Measurements from ENCODE around the gene ZNF526.

ZNF526 gene

GRCh38 chr19:42224940-42225717 is 5.0 kb downstream of the ZNF526 start:
- H3K79me2 ChIP-seq (ENCODE audit: insufficient read depth, low read length), result peaks cover 27% of the 10 kb centered on the region

GRCh38 chr19:42225718-42226292 is 5.7 kb downstream of the ZNF526 start:
- Histone ChIP-seq H4K20me1 (ENCODE audit: insufficient read depth, low read length, poor library complexity, severe bottlenecking) (peaks cover 19% of the 10 kb centered on the region), H3K36me3 (ENCODE audit: insufficient read depth, low read length) (peaks cover 44% of the 10 kb centered on the region; the same call in 1 of the 2 replicates), H3K4me3 (ENCODE audit: low read length, poor library complexity, severe bottlenecking) (no peak overlapping the region), H3F3A (ENCODE audit: low read depth) (no peaks in the 10 kb centered on the region), H3K9me2 (replicated peaks; ENCODE audit: low read depth, low read length) (no peaks in the 10 kb centered on the region), H2AFZ (ENCODE audit: low read length) (no peak overlapping the region), H3K9ac (ENCODE audit: low read depth, low read length, poor library complexity, severe bottlenecking) (no peak overlapping the region), H3K79me2 (ENCODE audit: insufficient read depth, low read length) (peaks cover 21% of the 10 kb centered on the region), H3K9me3 (ENCODE audit: insufficient read depth, low read depth, low read length) (no peaks in the 10 kb centered on the region), H3K4me2 (ENCODE audit: low read depth, low read length, poor library complexity, severe bottlenecking) (no peak overlapping the region), H3K4me1 (ENCODE audit: insufficient read depth, low read length, poor library complexity, severe bottlenecking) (peaks cover 5% of the 10 kb centered on the region), H3K27me3 (ENCODE audit: insufficient read depth, low read length, poor library complexity, severe bottlenecking) (no peaks in the 10 kb centered on the region)
- TF ChIP-seq EZH2phosphoT487 (IDR thresholded peaks at IDR 0.05; ENCODE audit: borderline replicate concordance) (no peak), CTCF (conservative IDR thresholded peaks at IDR 0.05; ENCODE audit: low read length) (no peak)

More at GRCh38 chr19:42224940-42225717, 5.0 kb downstream of the ZNF526 start:
- Histone ChIP-seq H3K9me3 (ENCODE audit: insufficient read depth, low read depth, low read length) (no peaks in the 10 kb centered on the region), H3K4me2 (ENCODE audit: low read depth, low read length, poor library complexity, severe bottlenecking) (no peak overlapping the region), H3K27me3 (ENCODE audit: insufficient read depth, low read length, poor library complexity, severe bottlenecking) (no peaks in the 10 kb centered on the region), H3K36me3 (ENCODE audit: insufficient read depth, low read length) (peaks cover 40% of the 10 kb centered on the region; the same call in 1 of the 2 replicates), H3K9me2 (replicated peaks; ENCODE audit: low read depth, low read length) (no peaks in the 10 kb centered on the region), H4K20me1 (ENCODE audit: insufficient read depth, low read length, poor library complexity, severe bottlenecking) (peaks cover 25% of the 10 kb centered on the region), H3K4me1 (ENCODE audit: insufficient read depth, low read length, poor library complexity, severe bottlenecking) (peaks cover 9% of the 10 kb centered on the region), H2AFZ (ENCODE audit: low read length) (no peak overlapping the region), H3F3A (ENCODE audit: low read depth) (no peaks in the 10 kb centered on the region), H3K4me3 (ENCODE audit: low read length, poor library complexity, severe bottlenecking) (no peak overlapping the region), H3K9ac (ENCODE audit: low read depth, low read length, poor library complexity, severe bottlenecking) (no peak overlapping the region)
- TF ChIP-seq EZH2phosphoT487 (IDR thresholded peaks at IDR 0.05; ENCODE audit: borderline replicate concordance) (no peak), CTCF (conservative IDR thresholded peaks at IDR 0.05; ENCODE audit: low read length) (no peak)

- no peaks in the 10 kb centered on the region for H3K27me3 ChIP-seq (ENCODE audit: insufficient read depth, low read length, poor library complexity, severe bottlenecking)
- no peaks in the 10 kb centered on the region for H3K9me2 ChIP-seq (replicated peaks; ENCODE audit: low read depth, low read length)
- H3K4me1 ChIP-seq (ENCODE audit: insufficient read depth, low read length, poor library complexity, severe bottlenecking), result no peaks in the 10 kb centered on the region
- peaks cover 12% of the 10 kb centered on the region; the same call in 1 of the 2 replicates for H3K79me2 ChIP-seq (ENCODE audit: insufficient read depth, low read length)
- no peaks in the 10 kb centered on the region for H3K9me3 ChIP-seq (ENCODE audit: insufficient read depth, low read depth, low read length)
- H2AFZ ChIP-seq (ENCODE audit: low read length), result no peak overlapping the region
- no peak for TF ChIP-seq EZH2phosphoT487 (IDR thresholded peaks at IDR 0.05; ENCODE audit: borderline replicate concordance)
- no peaks in the 10 kb centered on the region for H3F3A ChIP-seq (ENCODE audit: low read depth)
- peaks cover 14% of the 10 kb centered on the region for H4K20me1 ChIP-seq (ENCODE audit: insufficient read depth, low read length, poor library complexity, severe bottlenecking)
- H3K36me3 ChIP-seq (ENCODE audit: insufficient read depth, low read length), result peaks cover 53% of the 10 kb centered on the region; the same call in 1 of the 2 replicates
- no peak overlapping the region for H3K9ac ChIP-seq (ENCODE audit: low read depth, low read length, poor library complexity, severe bottlenecking)
- H3K4me3 ChIP-seq (ENCODE audit: low read length, poor library complexity, severe bottlenecking), result no peak overlapping the region
- H3K4me2 ChIP-seq (ENCODE audit: low read depth, low read length, poor library complexity, severe bottlenecking), result no peak overlapping the region
Observed at GRCh38 chr19:42226886-42227285, 6.8 kb downstream of the ZNF526 start.

All from Loucy (cell line).